K562 (cell line): ENCODE results near the gene CNKSR3. TPM values are rescaled to one million over a fixed set of nuclear protein-coding genes. Genes with fewer than 3 reads are reported as not detected.

Source experiments
- ATAC-seq: fragments of 200-7000 bp; cut with Tn5 transposase; 3 replicates; pipeline ENCODE4 v1.9.1; 2020; ENCODE audit warnings: moderate library complexity
- BruUV-seq: library from RNA; stranded (reverse); fragments of 400-500 nt; replicated peaks from 2 replicates; lab custom pipeline; 2021; lab: Mats Ljungman, UMichigan
- CTCF ChIA-PET: fragments of 300-600 bp; formaldehyde crosslinking; extraction: SDS; loops from one replicate; lab custom pipeline; 2021; ENCODE audit warnings: low intra/inter-chr PET ratio; lab: Yijun Ruan, JAX
- POLR2A ChIA-PET: fragments of 300-600, 350-650 bp; sonication (Branson Sonifier 250); formaldehyde crosslinking; extraction: SDS; loops from one replicate; lab custom pipeline; 2021; ENCODE audit warnings: antibody characterized with exemption, inconsistent platforms; lab: Yijun Ruan, JAX
- DNase-seq, 4 experiments: peaks; one replicate each; pipeline versions ENCODE4 v3.0.0 to v3.0.0-alpha.2; 2011 to 2018; ENCODE audit warnings: low spot score in 3 of 4, mixed read lengths in 3 of 4; ENCODE audit errors: extremely low read depth in 1 of 4
- FAIRE-seq: peaks from 2 replicates; lab custom pipeline; 2011; peaks lifted over from hg19 to GRCh38; lab: Jason Lieb, UNC
- H2AFZ ChIP-seq: 2 replicates; pipeline ENCODE4 v1.6.0; 2011; ENCODE audit warnings: low read depth, low read length, control low read depth, inconsistent platforms
- H3K27ac ChIP-seq: fragments of 200-600 bp; 3 replicates; pipeline ENCODE4 v1.8.0; 2011; ENCODE audit warnings: low read depth, mild to moderate bottlenecking, control low read depth, inconsistent platforms, low read length, moderate library complexity, mixed read lengths; ENCODE audit errors: extremely low read depth
- H3K27me3 ChIP-seq, 2 experiments: fragments of 300-600 bp in 1 of 2; 2 replicates in 1 of 2; 3 replicates in 1 of 2; pipeline versions ENCODE4 v1.6.0 to v1.8.0; 2011; ENCODE audit warnings: inconsistent platforms in 2 of 2, low read length in 2 of 2, mild to moderate bottlenecking in 1 of 2, mixed read lengths in 1 of 2, moderate library complexity in 1 of 2; ENCODE audit not compliant: control insufficient read depth in 2 of 2, insufficient read depth in 2 of 2
- H3K36me3 ChIP-seq: fragments of 300-600 bp; 3 replicates; pipeline ENCODE4 v1.8.0; 2011; ENCODE audit warnings: mild to moderate bottlenecking, low read length, inconsistent platforms; ENCODE audit not compliant: control insufficient read depth, insufficient read depth
- H3K4me1 ChIP-seq, 2 experiments: fragments of 200-600 bp in 1 of 2; replicated peaks in 1 of 2; 2 replicates in 1 of 2; 3 replicates in 1 of 2; pipeline versions ENCODE4 v1.5.1 to v1.8.0; 2011; ENCODE audit warnings: inconsistent platforms in 2 of 2, low read length in 2 of 2, mild to moderate bottlenecking in 1 of 2, mixed read lengths in 1 of 2, moderate library complexity in 1 of 2; ENCODE audit not compliant: control insufficient read depth in 2 of 2, insufficient read depth in 2 of 2
- H3K4me2 ChIP-seq: 2 replicates; pipeline ENCODE4 v1.6.1; 2011; ENCODE audit warnings: low read length, control low read depth, inconsistent platforms, mixed read lengths; ENCODE audit not compliant: insufficient read depth
- H3K4me3 ChIP-seq: fragments of 200-600 bp; sonication (generic), shearing (Covaris generic); 2 replicates; pipeline ENCODE4 v1.5.1; 2016; ENCODE audit warnings: control low read depth, inconsistent platforms
- H3K79me2 ChIP-seq: fragments of 200-600 bp; 3 replicates; pipeline ENCODE4 v1.8.0; 2011; ENCODE audit warnings: low read length, inconsistent platforms; ENCODE audit not compliant: control insufficient read depth, insufficient read depth
- H3K9ac ChIP-seq, 2 experiments: 2 replicates each; pipeline versions ENCODE4 v1.6.0 to v1.6.1; 2011; ENCODE audit warnings: low read depth in 2 of 2, low read length in 2 of 2, control low read depth in 1 of 2, inconsistent platforms in 1 of 2, mild to moderate bottlenecking in 1 of 2, mixed read lengths in 1 of 2; ENCODE audit not compliant: insufficient read depth in 1 of 2
- H3K9me1 ChIP-seq: one replicate; pipeline ENCODE4 v1.6.0; 2011; ENCODE audit warnings: inconsistent platforms, mild to moderate bottlenecking, low read length, moderate library complexity; ENCODE audit not compliant: control insufficient read depth, insufficient read depth
- H3K9me3 ChIP-seq: replicated peaks from 2 replicates; pipeline ENCODE4 v1.5.1; 2011; ENCODE audit warnings: low read depth, low read length, inconsistent platforms; ENCODE audit not compliant: control insufficient read depth, insufficient read depth
- H4K20me1 ChIP-seq: replicated peaks from 2 replicates; pipeline ENCODE4 v1.6.1; 2011; ENCODE audit warnings: low read length, inconsistent platforms, mixed read lengths; ENCODE audit not compliant: control insufficient read depth, insufficient read depth
- AFF4 ChIP-seq: sonication (generic); formaldehyde crosslinking; IDR thresholded peaks from 2 replicates; pipeline ENCODE4 v1.8.0; 2023; ENCODE audit warnings: mild to moderate bottlenecking, missing genetic modification reagents
- CTCF ChIP-seq, 3 experiments: IDR thresholded peaks in 2 of 3; conservative IDR thresholded peaks in 1 of 3; 2 replicates each; pipeline ENCODE4 v1.5.1; 2011 to 2012; ENCODE audit warnings: low read length in 3 of 3, mild to moderate bottlenecking in 3 of 3, control low read depth in 2 of 3, improper control_type of control experiment in 1 of 3, inconsistent platforms in 1 of 3, low read depth in 1 of 3, mixed read lengths in 1 of 3, moderate library complexity in 1 of 3; ENCODE audit not compliant: insufficient read depth in 2 of 3
- HDGF ChIP-seq: fragments of 450-650 bp; IDR thresholded peaks from 2 replicates; pipeline ENCODE4 v1.6.1; 2016
- PHF21A ChIP-seq: fragments of 450-650 bp; IDR thresholded peaks from 2 replicates; pipeline ENCODE4 v1.6.1; 2017; ENCODE audit warnings: low read depth, borderline replicate concordance
- SPI1 ChIP-seq: IDR thresholded peaks from 2 replicates; pipeline ENCODE4 v1.6.1; 2011; ENCODE audit warnings: low read depth, low read length, control low read depth, borderline replicate concordance
- XRCC5 ChIP-seq: fragments of 200-400 bp; formaldehyde crosslinking; IDR thresholded peaks from 2 replicates; pipeline ENCODE4 v1.6.1; 2017; ENCODE audit warnings: low read depth, mild to moderate bottlenecking, low read length
- ZFP1 ChIP-seq: fragments of 450-650 bp; formaldehyde crosslinking; IDR thresholded peaks from 2 replicates; pipeline ENCODE4 v1.4.0; 2020; ENCODE audit warnings: mild to moderate bottlenecking, mixed read lengths
- ZNF318 ChIP-seq, 2 experiments: fragments of 450-650 bp; IDR thresholded peaks; 2 replicates each; pipeline ENCODE4 v1.6.1; 2016; ENCODE audit warnings: mild to moderate bottlenecking in 2 of 2, borderline replicate concordance in 1 of 2, low read depth in 1 of 2, moderate library complexity in 1 of 2
- WGBS: fragments of 100-300 bp; shearing (Covaris generic); methylation state at CpG from one replicate; pipeline ENCODE4 v1.1.6; 2016; ENCODE audit warnings: low coverage, mixed read lengths; ENCODE audit not compliant: insufficient coverage; ENCODE audit errors: missing lambda C conversion rate; 5-methylcytosine and 5-hydroxymethylcytosine counted together
- in situ Hi-C: fragments of 300-500 bp; cut with MboI; formaldehyde crosslinking; loops from 4 replicates; pipeline ENCODE4 v1.15.0; 2018; ENCODE audit warnings: inconsistent platforms, mixed read lengths
- intact Hi-C: fragments of 100-400 bp; cut with micrococcal nuclease; formaldehyde crosslinking; loops from 2 replicates; pipeline ENCODE4 v1.14.2; 2022
- polyA plus RNA-seq, 8 experiments: library from polyadenylated mRNA; depleted of rRNA in 4 of 8; stranded (reverse) in 5 of 8; unstranded in 3 of 8; fragments of >200 nt; fragmentation: Nextera tagmentation in 2 of 8; fragmentation: Illumina TruSeq in 1 of 8; extraction: Ambion mirVana in 2 of 8; extraction: Trizol in 1 of 8; gene quantifications; 2 replicates each; pipeline versions ENCODE4 v1.2.1 to v1.2.3, GENCODE V29; 2011 to 2014; ENCODE audit warnings: inconsistent platforms in 1 of 8, missing spikeins in 1 of 8
- total RNA-seq, 7 experiments: library from RNA; depleted of rRNA in 6 of 7; stranded (reverse); fragments of >200 nt in 6 of 7; fragmentation: Illumina TruSeq in 2 of 7; extraction: Trizol in 2 of 7; gene quantifications; 2 replicates each; pipeline versions ENCODE4 v1.2.1 to v1.2.3, GENCODE V29; 2011 to 2021; ENCODE audit warnings: low replicate concordance in 1 of 7

Gene CNKSR3
- total and polyA plus RNA-seq, 9 of the 15 experiments (the other 6 are each of a cell fraction or from before 2014, with no cell fraction given): 4.5 to 29.6 (median 9.5) TPM

- H3K79me2 ChIP-seq: no peaks in the 10 kb centered on the region
- 52% methylated on average over 5 of the region's 5 CpGs for WGBS
- no peak overlapping the region for H3K4me3 ChIP-seq
- CTCF ChIA-PET: no interaction called here
- intact Hi-C loops: no loop called here
- DNase-seq: no peak
- no peaks in the 10 kb centered on the region for H4K20me1 ChIP-seq
- H3K4me1 ChIP-seq: peaks cover 3 to 4% of the 10 kb centered on the region in 2 experiments; a peak in 2 of 5 replicates
- no TSS peak for BruUV-seq
- peak; percentile 32; the same call in 2 of the 3 replicates for ATAC-seq
- POLR2A ChIA-PET: interaction anchor here (0.5 to 1.1 kb wide), 4 partner anchors 15 to 86 kb away, joined by 3 to 6 read pairs (median 4); no protein-coding TSS in a partner anchor
- H3K4me2 ChIP-seq: no peak overlapping the region
- H2AFZ ChIP-seq: peak overlapping the region; percentile 0; the same call in 1 of the 2 replicates
- no peaks in the 10 kb centered on the region for H3K9me1 ChIP-seq
- no peak overlapping the region; a peak in 1 of 4 replicates for H3K9ac ChIP-seq
- FAIRE-seq: no peak
- H3K36me3 ChIP-seq: no peaks in the 10 kb centered on the region
- no peaks in the 10 kb centered on the region for H3K27me3 ChIP-seq
- no peaks in the 10 kb centered on the region for H3K9me3 ChIP-seq
- H3K27ac ChIP-seq: no peak overlapping the region
- in situ Hi-C loops: no loop called here
- no peak for TF ChIP-seq XRCC5
- TF ChIP-seq SPI1: no peak
- TF ChIP-seq ZNF318 (IDR thresholded peaks at IDR 0.05; ENCODE audit: borderline replicate concordance in 1 of 2, low read depth in 1 of 2): no peak
- no peak for TF ChIP-seq PHF21A
- no peak for TF ChIP-seq ZFP1 (CRISPR knock-in tag)
- no peak for TF ChIP-seq HDGF
- TF ChIP-seq CTCF (IDR thresholded peaks at IDR 0.05 in 2 of 3, conservative IDR thresholded peaks at IDR 0.05 in 1 of 3; ENCODE audit: insufficient read depth in 2 of 3, low read depth in 1 of 3, low read length in 3 of 3): no peak
- TF ChIP-seq AFF4: no peak
These were observed 32.3 kb upstream of the CNKSR3 start for GRCh38 chr6:154542747-154543146.
